NCI-H82 (cell line): ENCODE measurements around the gene MMRN2.

Source experiments
- DNase-seq: peaks from one replicate; lab custom pipeline; 2025; lab: John Stamatoyannopoulos, UW

MMRN2 gene

DNA sequence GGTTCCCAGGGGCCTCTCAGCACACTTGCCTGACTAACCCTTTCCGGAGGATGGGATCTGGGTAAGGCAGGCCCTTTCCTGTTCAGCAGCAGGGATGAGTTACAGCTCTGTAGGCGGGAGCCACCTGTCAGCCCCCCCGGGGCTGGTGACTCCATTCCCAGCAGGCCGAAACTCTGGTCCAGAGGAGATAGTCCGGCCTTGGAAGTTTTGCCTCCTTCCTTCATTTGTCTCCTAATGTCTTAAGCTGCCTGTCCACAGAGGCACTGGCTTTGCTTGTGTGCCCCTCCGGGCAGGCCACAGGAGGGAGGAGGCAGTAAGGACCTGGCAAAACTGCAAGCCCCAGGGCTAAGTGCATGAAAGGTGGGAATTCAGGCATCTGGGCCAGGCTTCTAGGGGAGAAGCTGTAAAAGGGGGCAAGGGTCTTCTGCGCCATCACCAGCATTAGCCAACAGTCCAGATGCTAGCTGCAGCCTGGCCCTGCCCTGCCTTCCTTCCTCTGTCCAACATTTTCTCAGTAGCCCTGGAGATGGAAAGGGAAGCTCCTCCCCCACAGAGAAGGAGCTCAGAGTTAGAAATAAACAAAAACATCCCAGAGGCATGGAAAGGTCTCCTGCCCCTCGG, 12.1 kb upstream of the MMRN2 start:
- DNase-seq: no peak

DNA sequence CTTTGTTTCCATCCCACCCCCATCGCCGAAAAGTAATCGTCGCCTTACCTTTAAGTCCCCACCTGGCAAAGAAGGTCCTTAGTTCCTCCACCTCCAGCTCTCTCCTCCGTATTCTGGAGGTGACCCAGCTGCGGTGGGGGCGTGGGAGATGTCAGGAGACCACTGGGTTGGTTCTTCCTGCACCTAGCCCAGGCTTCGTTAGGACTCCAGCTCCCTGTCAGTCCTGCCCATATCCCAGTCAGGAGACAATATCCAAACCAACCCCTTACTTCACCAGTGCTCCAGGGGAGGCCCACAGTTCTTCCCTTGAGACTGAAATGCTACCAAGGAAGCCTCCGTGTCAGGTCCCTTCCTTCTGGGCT, 11.6 kb upstream of the MMRN2 start:
- no peak for DNase-seq

DNA sequence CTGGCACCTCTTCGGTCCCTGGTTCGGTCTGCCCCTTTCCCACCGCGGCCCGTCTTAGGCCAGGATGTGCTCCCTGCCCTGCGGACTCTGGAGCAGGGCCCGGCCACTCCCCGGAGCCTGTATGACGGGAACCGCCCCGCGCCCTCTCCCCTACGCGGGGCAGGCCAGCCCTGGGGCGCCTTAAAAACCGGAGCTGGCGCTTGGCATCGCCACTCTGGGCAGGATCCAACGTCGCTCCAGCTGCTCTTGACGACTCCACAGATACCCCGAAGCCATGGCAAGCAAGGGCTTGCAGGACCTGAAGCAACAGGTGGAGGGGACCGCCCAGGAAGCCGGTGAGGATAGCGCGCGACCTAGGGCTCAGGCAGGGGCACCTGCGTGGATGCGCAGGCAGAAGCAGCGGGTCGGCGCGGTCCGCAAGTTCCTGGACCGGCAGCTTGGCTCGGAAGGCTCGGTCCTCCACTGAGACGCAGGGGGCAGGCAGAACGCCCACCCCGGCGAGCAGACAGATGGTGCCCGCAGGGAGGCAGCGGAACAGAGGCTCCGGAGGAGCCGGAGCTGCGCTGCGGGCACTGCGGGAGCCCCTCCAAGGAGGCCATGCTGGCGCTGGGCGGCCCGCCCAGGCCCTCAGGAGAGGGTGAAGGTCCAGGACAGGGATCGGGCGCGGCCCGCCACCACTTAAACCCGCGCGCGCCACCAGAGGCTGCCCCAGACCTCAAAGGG, 11.0 kb upstream of the MMRN2 start, which contains the start of gene ADIRF:
Gene ADIRF (plus strand): TSS at position 212 of the 723 bp plus-strand sequence. CDS start 63 bp downstream, at position 275.
- no peak for DNase-seq

DNA sequence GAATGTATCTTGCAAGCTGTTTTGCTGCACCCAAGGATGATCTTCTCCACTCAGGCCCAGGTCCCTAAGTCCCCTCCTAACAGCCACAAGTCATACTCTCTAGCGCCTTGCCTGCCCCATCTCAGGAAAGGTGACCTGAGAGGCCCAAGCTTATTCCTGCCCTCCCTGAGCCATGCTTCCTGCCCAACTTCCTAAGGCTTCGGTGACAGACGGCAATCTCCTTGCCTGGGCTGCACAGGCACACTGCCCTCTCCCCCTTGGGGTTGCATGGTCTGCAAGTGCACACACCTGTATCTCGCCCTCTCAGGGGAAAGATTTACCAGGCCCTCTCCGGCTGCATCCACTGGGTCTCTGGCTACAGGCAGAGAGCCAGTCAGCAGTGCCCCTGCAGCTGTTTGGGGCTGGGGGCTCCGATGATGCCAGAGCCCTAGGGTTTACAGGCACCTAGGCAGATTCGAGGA, 10.1 kb upstream of the MMRN2 start:
- DNase-seq: no peak

DNA sequence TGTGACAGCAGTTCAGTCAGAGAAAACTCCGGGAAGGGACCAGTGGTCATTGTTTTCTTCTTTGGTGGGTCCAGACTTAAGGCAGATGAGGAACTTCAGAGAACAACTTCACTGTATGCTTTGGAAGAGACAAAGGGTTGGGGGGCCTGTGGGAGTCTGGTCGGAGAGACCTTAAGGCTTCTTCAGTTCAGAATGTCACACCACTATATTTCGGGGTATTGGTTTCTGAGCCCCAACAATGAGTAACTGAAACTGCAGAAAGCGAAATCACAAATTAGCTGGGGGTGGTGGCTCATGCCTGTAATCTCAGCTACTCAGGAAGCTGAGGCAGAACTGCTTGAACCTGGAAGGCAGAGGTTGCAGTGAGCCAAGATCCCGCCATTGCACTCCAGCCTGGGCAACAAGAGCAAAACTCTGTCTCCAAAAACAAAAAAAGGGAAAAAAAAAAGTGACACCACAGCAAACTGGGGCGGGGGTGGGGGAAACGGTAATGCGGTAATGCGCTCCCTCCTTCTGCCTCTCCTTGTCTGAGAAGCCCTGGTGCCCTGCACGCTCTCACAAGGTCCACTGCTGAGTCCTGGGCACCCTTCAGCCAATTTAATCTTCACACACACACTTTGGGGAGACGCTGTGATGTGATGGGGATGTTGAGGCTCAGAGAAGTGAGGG, 8.7 kb upstream of the MMRN2 start:
- DNase-seq: no peak

DNA sequence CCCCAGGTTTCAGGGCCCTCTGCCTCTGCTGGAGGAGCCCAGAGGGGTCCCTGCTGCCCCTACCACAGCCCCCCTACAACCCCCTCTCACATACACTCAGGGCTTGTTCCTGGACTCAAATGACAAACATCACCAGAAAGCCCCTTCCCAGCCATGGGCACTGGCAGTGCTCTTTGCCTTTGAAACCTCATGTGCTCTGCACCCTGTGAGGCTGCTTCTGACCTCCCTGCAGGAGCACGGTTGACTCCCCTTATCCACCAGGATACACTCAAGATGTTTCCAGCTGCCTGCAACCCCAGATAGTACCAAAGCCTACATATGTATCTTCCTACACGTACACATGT, 7.4 kb upstream of the MMRN2 start:
- no peak for DNase-seq

DNA sequence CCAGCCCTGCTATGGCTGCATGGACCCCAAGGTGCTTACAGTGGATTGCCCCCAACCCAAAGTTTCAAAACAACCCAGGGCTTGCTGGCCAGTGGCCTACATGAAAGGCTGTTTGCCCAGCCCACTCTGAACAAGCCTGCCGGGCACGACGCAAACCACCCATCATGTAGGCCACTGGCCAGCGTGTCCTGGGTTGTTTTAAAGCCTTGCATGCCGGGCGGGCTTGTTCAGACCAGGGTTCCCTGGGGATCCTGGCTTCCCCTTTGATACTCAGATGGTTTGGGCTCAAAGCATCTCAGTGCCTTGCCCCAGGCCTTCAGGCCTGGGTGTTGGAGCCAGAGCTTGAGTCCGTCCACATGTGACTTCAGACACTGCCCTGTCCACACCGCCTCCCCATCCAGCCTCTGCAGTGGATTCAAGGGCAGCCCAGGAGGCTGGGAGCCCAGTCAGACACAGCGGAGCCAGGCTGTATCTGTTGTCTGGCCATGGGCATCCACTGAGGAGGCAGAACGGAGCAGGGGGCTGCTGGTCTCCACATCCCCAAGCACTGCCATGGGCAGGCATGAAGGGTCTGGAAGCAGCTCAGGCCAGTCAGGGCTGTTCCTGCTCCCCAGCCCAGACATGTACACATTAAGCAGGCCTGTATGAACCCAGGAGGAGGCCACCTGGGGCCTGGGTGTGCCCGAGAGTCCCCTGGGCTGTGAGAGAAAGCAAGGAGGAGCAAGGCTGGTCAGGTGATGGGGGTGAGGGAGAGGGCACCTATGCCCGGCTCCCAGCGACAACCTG, 6.8 kb upstream of the MMRN2 start:
- DNase-seq: no peak

DNA sequence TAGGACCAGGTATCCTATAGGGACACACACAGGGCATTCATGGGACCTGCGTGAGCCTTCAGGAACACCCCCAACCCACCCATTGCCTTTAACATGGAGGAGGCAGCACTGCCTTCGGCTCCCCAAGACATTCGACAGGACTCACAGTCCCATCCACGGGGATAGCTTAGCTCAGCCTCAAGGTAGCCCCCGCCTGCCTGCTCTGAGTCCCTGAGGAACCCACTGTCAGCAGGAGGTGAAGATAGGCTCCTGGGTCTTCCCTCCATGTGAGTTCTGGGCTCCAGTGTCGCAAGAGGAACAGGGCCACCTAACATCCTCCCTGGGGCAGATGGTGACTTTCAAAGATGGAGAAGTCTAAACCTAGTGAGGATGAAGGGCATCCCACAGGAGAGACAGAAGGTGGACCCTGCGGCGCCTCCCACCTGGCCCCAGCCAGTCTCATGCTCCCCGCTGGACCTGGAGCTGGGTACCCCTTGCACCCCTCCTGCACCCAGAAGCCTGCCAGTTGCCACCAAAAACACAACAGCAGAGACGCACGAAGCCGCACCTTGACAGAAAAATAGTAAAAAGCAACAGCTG, 6.0 kb upstream of the MMRN2 start:
- DNase-seq: no peak

DNA sequence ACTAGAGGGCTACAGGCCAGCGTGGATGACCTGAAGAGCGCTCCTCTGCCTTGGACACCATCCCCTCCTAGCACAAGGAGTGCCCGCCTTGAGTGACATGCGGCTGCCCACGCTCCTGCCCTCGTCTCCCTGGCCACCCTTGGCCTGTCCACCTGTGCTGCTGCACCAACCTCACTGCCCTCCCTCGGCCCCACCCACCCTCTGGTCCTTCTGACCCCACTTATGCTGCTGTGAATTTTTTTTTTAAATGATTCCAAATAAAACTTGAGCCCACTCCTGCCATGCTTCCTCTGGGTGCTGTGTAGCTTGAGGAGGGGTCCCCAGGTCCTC, 5.5 kb upstream of the MMRN2 start:
- no peak for DNase-seq

DNA sequence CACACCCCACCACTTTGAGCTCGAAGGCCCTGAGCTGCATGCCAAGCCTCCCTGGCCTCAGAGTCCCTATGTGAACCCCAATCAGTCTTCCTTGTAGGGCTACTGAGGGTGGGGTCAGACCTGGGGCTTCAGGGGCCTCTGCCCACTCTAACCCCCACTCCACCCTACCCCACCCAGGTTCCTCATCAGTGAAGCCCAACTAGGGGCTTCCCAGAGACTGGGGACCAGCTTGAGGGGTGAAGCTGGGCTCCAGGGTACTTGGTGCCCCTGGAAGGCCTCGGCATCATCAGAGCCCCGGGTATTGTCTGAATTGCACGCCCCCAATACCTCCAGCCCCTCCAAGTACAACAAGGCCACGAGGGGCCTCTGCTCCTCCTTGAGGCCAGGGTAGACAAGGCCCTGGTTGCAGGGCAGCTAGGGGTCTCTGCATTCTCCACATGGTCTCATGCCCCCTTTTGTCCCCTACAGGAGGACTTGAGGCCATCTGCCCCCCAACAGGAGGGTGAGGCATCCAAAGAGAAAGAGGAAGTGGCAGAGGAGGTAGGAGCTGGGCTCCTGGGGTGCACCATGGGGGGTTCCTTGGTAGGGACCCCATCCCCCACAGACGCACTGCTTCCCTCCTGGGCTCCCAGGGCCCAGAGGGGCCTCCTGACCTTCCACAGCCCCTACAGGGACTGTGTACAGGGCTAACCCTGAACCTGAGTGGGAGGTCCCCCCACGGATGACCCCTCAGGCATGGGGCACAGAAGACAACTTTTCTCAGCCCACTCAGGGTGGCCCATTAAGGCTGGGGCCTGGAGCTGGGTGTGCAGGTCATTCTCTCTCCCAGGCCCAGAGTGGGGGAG, 4.9 kb upstream of the MMRN2 start:
- no peak for DNase-seq

DNA sequence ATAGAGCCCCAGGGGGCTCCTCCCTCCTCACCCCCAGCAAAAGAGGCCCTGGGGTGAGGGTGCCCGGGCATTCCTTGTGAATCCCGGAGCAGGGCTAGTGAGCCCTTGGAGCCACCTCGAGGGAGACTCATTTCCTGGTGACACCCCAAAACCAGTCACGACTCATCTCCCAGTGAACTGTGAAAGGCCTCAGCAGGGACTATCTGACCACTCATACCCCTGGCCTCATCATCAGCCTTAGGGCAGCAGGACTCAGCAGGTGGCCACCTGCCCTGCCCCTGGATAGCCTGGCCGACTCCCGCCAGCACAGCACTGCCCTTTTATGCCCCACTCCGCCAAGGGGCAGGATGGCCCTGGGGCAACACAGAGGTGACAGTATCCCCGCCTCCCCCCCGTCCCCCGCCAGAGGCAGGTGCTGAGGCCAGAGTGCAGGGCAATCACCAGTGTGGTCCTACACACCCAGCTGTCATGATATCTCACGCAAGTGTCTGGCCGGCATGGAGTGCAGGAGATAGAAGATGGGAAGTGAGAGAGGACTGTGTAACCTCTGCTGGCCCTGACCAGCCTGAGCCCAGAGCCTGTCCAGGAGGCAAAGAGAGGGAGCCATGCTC, 4.2 kb upstream of the MMRN2 start:
- DNase-seq: no peak

DNA sequence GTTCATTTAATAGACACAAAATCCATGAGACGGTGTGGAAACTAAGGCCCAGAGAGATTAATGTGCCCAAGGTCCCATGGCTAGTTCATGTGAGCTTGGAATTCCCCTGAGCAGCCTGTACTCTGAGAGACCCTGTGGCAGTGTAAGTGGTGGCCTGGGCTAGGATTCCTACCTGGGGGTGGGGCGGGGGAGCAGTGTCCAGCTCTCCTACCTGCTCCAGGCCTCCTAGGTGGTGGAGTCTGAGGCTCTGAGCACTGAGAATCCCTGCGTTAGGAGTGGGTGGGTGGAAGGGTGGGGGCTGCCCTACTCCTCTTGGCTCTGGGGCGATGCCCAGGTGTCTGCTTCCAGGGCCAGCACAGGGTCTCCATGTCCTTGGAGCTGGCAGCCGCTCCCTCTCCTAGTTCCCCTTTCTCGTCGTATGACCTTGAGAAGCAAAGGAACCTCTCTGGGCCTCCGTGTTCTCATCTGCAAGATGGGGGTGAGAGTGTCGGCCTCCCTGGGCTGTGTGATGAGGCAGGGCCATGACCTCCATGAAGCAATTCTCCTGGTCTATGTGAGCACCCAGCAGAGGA, 3.5 kb upstream of the MMRN2 start:
- DNase-seq: no peak

DNA sequence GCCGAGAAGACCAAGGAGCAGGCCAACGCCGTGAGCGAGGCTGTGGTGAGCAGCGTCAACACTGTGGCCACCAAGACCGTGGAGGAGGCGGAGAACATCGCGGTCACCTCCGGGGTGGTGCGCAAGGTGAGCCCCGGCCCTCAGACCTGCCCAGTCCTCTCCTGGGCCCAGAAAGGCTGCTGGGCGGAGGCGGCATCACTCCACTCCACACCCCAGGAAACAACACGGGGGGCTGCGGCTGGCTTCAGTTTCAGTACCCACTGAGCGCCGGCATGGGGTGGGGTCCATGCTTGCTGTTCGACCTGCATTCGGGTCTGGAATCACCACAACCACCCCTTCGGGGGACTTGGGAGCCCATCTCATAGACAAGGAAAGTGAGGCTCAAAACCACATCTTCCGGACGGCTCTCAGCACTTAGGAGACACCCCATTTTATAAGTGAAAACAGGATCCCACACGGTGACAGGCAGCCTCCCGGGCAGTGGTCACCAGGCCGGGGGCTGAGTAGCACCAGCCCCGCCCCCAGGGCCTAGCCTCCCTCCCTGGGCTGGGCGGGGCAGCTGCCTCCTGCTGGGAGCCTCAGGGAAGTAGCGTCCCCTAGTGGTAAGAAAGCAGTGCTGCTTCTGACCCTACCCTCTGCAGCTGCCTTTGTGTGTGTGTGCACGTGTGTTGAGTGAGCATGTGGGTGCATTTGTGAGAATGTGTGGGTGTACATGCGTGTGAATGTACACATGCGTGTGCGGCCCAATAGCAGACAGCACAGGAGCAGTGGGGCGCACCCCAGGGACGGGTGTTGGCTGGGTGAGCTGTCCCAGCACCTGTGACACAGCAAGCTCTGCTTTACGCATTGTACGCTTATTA, 2.8 kb upstream of the MMRN2 start:
- DNase-seq: peak; percentile 84

DNA sequence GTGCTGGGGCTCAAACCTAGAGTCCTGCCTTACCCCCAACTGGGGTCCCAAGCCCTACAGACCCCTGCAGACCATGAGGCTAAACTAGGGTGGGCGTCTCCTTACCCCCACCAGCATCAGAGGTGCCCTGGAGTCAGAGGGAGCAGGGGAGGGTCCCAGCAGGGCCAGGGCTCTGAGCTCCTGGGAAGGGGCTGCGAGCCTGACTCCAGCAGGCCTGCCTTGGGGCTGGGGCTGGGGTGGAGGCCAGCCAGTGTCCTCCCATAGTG, 2.3 kb upstream of the MMRN2 start:
- no peak for DNase-seq

DNA sequence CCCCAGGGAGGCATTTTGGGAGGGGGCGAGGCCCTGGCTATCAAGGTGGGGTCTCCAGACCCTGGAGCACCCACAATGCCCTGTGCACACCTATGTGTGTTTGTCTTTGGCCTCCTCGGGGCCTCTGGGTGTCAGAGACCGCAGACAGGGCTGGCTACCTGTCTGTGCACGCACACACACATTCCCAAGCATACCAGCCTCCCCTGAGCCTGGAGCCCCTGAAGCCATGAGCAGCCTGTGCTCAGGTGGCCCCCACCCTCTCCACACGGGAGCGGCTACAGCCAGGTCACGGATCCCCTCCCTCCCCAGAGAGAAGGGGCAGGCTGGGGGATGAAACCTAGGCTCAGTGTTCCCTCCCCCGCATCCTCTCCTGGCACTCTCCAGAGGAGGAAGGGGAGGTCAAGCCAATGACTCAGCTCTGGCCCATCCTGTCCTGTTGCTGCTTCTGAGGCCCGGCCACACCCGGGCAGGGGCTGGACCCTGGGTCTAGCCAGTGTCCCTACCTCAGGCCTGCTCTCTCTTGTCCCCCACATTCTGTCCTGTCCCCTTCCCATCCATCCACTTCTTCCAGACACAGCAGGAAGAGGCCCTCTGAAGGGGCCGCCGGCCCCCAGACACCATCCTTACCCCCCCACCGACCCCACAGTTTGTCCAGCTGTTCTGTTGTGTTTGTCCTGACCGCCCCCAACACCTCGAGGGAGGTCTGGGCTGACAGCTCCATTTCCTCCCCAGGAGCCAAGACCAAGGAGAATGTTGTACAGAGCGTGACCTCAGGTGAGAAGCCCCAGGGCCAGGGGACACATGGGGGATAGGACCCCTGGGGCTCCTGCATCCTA, 1.7 kb upstream of the MMRN2 start:
- peak; percentile 24 for DNase-seq

DNA sequence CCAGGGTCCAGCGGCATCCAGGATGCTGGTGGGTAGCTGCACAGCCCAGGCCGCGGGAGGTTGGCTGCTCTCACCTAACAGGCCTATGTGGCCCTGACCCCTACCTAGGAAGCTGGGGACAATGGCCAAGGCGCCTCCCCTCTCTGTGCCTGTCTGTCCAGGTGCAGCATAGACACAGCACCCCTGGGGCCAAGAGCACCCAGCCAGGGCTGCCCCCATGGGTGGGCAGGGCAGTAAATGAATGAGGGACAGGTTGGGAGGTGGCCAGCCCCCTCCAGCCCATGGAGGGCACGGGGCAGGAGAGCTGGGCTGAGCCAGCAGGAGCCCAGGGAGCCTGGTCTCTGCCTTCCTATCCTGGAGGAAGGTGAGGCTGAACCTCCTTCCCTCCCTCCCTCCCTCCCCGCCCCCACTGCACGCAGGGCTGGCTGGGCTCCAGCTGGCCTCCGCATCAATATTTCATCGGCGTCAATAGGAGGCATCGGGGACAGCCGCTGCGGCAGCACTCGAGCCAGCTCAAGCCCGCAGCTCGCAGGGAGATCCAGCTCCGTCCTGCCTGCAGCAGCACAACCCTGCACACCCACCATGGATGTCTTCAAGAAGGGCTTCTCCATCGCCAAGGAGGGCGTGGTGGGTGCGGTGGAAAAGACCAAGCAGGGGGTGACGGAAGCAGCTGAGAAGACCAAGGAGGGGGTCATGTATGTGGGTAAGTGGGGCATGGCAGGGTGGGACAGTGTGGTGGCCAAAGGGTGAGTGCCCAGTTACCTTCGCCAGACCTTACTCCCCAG, 893 bp upstream of the MMRN2 start, which contains the start of gene SNCG:
Gene SNCG (plus strand): TSS at position 484 of the 785 bp plus-strand sequence. CDS start 99 bp downstream, at position 583.
- peak; percentile 62 for DNase-seq

DNA sequence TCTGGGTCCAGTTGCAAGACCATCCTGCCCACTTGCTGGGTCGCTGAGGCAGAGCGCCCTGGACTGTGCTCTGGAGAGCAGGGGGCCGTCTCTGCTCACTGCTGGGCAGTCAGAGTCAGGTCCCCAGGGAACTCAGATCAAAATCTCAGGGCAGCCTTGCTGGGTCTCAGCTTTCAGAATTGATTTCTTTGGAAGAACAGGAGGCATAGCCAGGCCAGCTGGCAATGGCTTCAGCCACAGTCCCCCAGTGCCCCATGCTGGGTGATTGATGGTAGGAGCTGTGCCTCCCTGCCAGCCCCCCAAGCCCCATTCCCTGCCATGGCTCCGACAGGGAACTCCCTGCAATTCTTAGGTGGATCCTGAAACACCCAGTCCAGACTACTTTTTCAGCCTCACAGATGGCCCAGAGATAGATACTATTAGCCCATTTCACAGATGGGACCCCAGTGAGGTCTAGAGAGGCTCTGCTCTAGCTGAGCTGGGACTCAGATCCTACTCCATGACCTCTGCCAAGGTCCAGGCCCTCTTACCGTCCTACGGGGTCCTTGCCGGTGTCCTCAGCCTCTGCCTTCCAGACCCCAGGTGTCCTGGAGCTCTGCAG, 467 bp downstream of the MMRN2 start:
- peak; percentile 14 for DNase-seq
